K562 (cell line): ENCODE measurements around the gene DEDD. TPM values are rescaled to one million over a fixed set of nuclear protein-coding genes. Genes with fewer than 3 reads are reported as not detected.

Source experiments
- ATAC-seq: fragments of 200-7000 bp; cut with Tn5 transposase; 3 replicates; pipeline ENCODE4 v1.9.1; 2020; ENCODE audit warnings: moderate library complexity
- BruUV-seq: library from RNA; stranded (reverse); fragments of 400-500 nt; replicated peaks from 2 replicates; lab custom pipeline; 2021; lab: Mats Ljungman, UMichigan
- CTCF ChIA-PET: fragments of 300-600 bp; formaldehyde crosslinking; extraction: SDS; loops from one replicate; lab custom pipeline; 2021; ENCODE audit warnings: low intra/inter-chr PET ratio; lab: Yijun Ruan, JAX
- POLR2A ChIA-PET: fragments of 300-600, 350-650 bp; sonication (Branson Sonifier 250); formaldehyde crosslinking; extraction: SDS; loops from one replicate; lab custom pipeline; 2021; ENCODE audit warnings: antibody characterized with exemption, inconsistent platforms; lab: Yijun Ruan, JAX
- DNase-seq, 4 experiments: peaks; one replicate each; pipeline versions ENCODE4 v3.0.0 to v3.0.0-alpha.2; 2011 to 2018; ENCODE audit warnings: low spot score in 3 of 4, mixed read lengths in 3 of 4; ENCODE audit errors: extremely low read depth in 1 of 4
- FAIRE-seq: peaks from 2 replicates; lab custom pipeline; 2011; peaks lifted over from hg19 to GRCh38; lab: Jason Lieb, UNC
- H2AFZ ChIP-seq: 2 replicates; pipeline ENCODE4 v1.6.0; 2011; ENCODE audit warnings: low read depth, low read length, control low read depth, inconsistent platforms
- H3K27ac ChIP-seq: fragments of 200-600 bp; 3 replicates; pipeline ENCODE4 v1.8.0; 2011; ENCODE audit warnings: low read depth, mild to moderate bottlenecking, control low read depth, inconsistent platforms, low read length, moderate library complexity, mixed read lengths; ENCODE audit errors: extremely low read depth
- H3K27me3 ChIP-seq, 2 experiments: fragments of 300-600 bp in 1 of 2; 2 replicates in 1 of 2; 3 replicates in 1 of 2; pipeline versions ENCODE4 v1.6.0 to v1.8.0; 2011; ENCODE audit warnings: inconsistent platforms in 2 of 2, low read length in 2 of 2, mild to moderate bottlenecking in 1 of 2, mixed read lengths in 1 of 2, moderate library complexity in 1 of 2; ENCODE audit not compliant: control insufficient read depth in 2 of 2, insufficient read depth in 2 of 2
- H3K36me3 ChIP-seq: fragments of 300-600 bp; 3 replicates; pipeline ENCODE4 v1.8.0; 2011; ENCODE audit warnings: mild to moderate bottlenecking, low read length, inconsistent platforms; ENCODE audit not compliant: control insufficient read depth, insufficient read depth
- H3K4me1 ChIP-seq, 2 experiments: fragments of 200-600 bp in 1 of 2; replicated peaks in 1 of 2; 2 replicates in 1 of 2; 3 replicates in 1 of 2; pipeline versions ENCODE4 v1.5.1 to v1.8.0; 2011; ENCODE audit warnings: inconsistent platforms in 2 of 2, low read length in 2 of 2, mild to moderate bottlenecking in 1 of 2, mixed read lengths in 1 of 2, moderate library complexity in 1 of 2; ENCODE audit not compliant: control insufficient read depth in 2 of 2, insufficient read depth in 2 of 2
- H3K4me2 ChIP-seq: 2 replicates; pipeline ENCODE4 v1.6.1; 2011; ENCODE audit warnings: low read length, control low read depth, inconsistent platforms, mixed read lengths; ENCODE audit not compliant: insufficient read depth
- H3K4me3 ChIP-seq: fragments of 200-600 bp; sonication (generic), shearing (Covaris generic); 2 replicates; pipeline ENCODE4 v1.5.1; 2016; ENCODE audit warnings: control low read depth, inconsistent platforms
- H3K79me2 ChIP-seq: fragments of 200-600 bp; 3 replicates; pipeline ENCODE4 v1.8.0; 2011; ENCODE audit warnings: low read length, inconsistent platforms; ENCODE audit not compliant: control insufficient read depth, insufficient read depth
- H3K9ac ChIP-seq, 2 experiments: 2 replicates each; pipeline versions ENCODE4 v1.6.0 to v1.6.1; 2011; ENCODE audit warnings: low read depth in 2 of 2, low read length in 2 of 2, control low read depth in 1 of 2, inconsistent platforms in 1 of 2, mild to moderate bottlenecking in 1 of 2, mixed read lengths in 1 of 2; ENCODE audit not compliant: insufficient read depth in 1 of 2
- H3K9me1 ChIP-seq: one replicate; pipeline ENCODE4 v1.6.0; 2011; ENCODE audit warnings: inconsistent platforms, mild to moderate bottlenecking, low read length, moderate library complexity; ENCODE audit not compliant: control insufficient read depth, insufficient read depth
- H3K9me3 ChIP-seq: replicated peaks from 2 replicates; pipeline ENCODE4 v1.5.1; 2011; ENCODE audit warnings: low read depth, low read length, inconsistent platforms; ENCODE audit not compliant: control insufficient read depth, insufficient read depth
- H4K20me1 ChIP-seq: replicated peaks from 2 replicates; pipeline ENCODE4 v1.6.1; 2011; ENCODE audit warnings: low read length, inconsistent platforms, mixed read lengths; ENCODE audit not compliant: control insufficient read depth, insufficient read depth
- HNRNPK ChIP-seq: fragments of 200-400 bp; formaldehyde crosslinking; IDR thresholded peaks from one replicate; pipeline ENCODE4 v1.6.1; 2018; ENCODE audit warnings: mild to moderate bottlenecking, low read depth, low read length; ENCODE audit not compliant: poor library complexity, severe bottlenecking
- POLR2G ChIP-seq: fragments of 200-400 bp; formaldehyde crosslinking; IDR thresholded peaks from 2 replicates; pipeline ENCODE4 v1.6.1; 2017; ENCODE audit warnings: low read depth, mild to moderate bottlenecking, antibody characterized with exemption, low read length, moderate library complexity
- TBP ChIP-seq: optimal IDR thresholded peaks from 2 replicates; pipeline ENCODE3; 2011; ENCODE audit warnings: low read depth, low read length, improper control_type of control experiment
- WGBS: fragments of 100-300 bp; shearing (Covaris generic); methylation state at CpG from one replicate; pipeline ENCODE4 v1.1.6; 2016; ENCODE audit warnings: low coverage, mixed read lengths; ENCODE audit not compliant: insufficient coverage; ENCODE audit errors: missing lambda C conversion rate; 5-methylcytosine and 5-hydroxymethylcytosine counted together
- in situ Hi-C: fragments of 300-500 bp; cut with MboI; formaldehyde crosslinking; loops from 4 replicates; pipeline ENCODE4 v1.15.0; 2018; ENCODE audit warnings: inconsistent platforms, mixed read lengths
- intact Hi-C: fragments of 100-400 bp; cut with micrococcal nuclease; formaldehyde crosslinking; loops from 2 replicates; pipeline ENCODE4 v1.14.2; 2022
- polyA plus RNA-seq, 8 experiments: library from polyadenylated mRNA; depleted of rRNA in 4 of 8; stranded (reverse) in 5 of 8; unstranded in 3 of 8; fragments of >200 nt; fragmentation: Nextera tagmentation in 2 of 8; fragmentation: Illumina TruSeq in 1 of 8; extraction: Ambion mirVana in 2 of 8; extraction: Trizol in 1 of 8; gene quantifications; 2 replicates each; pipeline versions ENCODE4 v1.2.1 to v1.2.3, GENCODE V29; 2011 to 2014; ENCODE audit warnings: inconsistent platforms in 1 of 8, missing spikeins in 1 of 8
- total RNA-seq, 7 experiments: library from RNA; depleted of rRNA in 6 of 7; stranded (reverse); fragments of >200 nt in 6 of 7; fragmentation: Illumina TruSeq in 2 of 7; extraction: Trizol in 2 of 7; gene quantifications; 2 replicates each; pipeline versions ENCODE4 v1.2.1 to v1.2.3, GENCODE V29; 2011 to 2021; ENCODE audit warnings: low replicate concordance in 1 of 7
- TF ChIP-seq, protein P1 (sequence below): sonication (generic); formaldehyde crosslinking; IDR thresholded peaks from 2 replicates; pipeline ENCODE4 v1.8.1; 2023; ENCODE audit warnings: mild to moderate bottlenecking, missing genetic modification reagents
- TF ChIP-seq, protein P2 (sequence below): IDR thresholded peaks from 2 replicates; pipeline ENCODE4 v1.6.1; 2012; ENCODE audit warnings: low read depth, low read length, improper control_type of control experiment, borderline replicate concordance

Gene DEDD
- total and polyA plus RNA-seq, 9 of the 15 experiments (the other 6 are each of a cell fraction or from before 2014, with no cell fraction given), result 11.6 to 41.0 (median 16.8) TPM

DNA sequence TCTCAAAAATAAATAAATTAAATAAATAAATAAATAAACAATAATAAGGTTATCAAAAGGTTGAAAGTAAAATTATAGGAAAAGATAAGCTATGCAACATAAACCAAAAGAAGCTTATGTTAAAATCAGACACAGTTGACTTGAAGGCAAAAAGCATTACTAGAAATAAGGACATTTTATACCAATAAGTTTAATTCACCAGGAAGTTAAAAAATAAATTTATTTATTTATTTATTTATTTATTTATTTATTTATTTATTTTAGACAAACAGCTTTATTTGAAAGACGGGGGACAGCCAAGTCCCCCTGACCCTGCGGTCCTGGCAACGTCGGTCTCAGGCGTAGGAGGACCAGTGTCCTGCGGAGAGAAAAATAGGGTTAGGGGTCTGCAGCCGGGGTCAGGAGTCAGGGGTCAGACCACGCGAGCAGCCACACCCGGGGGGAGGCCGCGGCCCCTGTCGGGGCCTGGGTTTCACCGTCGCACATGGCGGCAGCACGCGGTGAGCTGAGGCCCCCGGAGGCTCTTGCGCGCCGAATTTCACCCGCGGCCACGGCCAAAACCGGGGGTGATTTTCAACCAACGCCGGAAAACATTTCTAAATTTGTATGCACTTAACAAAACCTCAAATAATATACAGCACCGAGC, 8.4 kb upstream of the DEDD start:
- no peak overlapping the region; a peak in 1 of 4 replicates for H3K9ac ChIP-seq
- FAIRE-seq (no peak), ATAC-seq (no peak), DNase-seq (no peak)
- TF ChIP-seq HNRNPK (no peak), POLR2G (0 out of 2 replicates have a peak, but pooled peaks have one; percentile 16)
- H3K9me1 ChIP-seq, result no peaks in the 10 kb centered on the region
- no TSS peak for BruUV-seq
- intact Hi-C loops, result no loop called here
- H3K27me3 ChIP-seq, result no peaks in the 10 kb centered on the region
- ChIA-PET CTCF (interaction anchor here (2.1 kb wide), 1 partner anchor 144 kb away, joined by 8 read pairs; no protein-coding TSS in a partner anchor), POLR2A (interaction anchor here (0.7 to 1.5 kb wide), 3 partner anchors 8 to 218 kb away, joined by 3 to 5 read pairs (median 3); partner anchors contain the start of gene UFC1)
- H3K4me2 ChIP-seq, result no peak overlapping the region
- no peak overlapping the region for H3K27ac ChIP-seq
- no peaks in the 10 kb centered on the region for H3K9me3 ChIP-seq
- H2AFZ ChIP-seq, result no peak overlapping the region
- H3K36me3 ChIP-seq, result no peaks in the 10 kb centered on the region
- H3K79me2 ChIP-seq, result no peaks in the 10 kb centered on the region
- H4K20me1 ChIP-seq, result no peaks in the 10 kb centered on the region
- in situ Hi-C loops, result no loop called here
- WGBS, result 89% methylated on average over 29 of the region's 29 CpGs
- no peak overlapping the region for H3K4me3 ChIP-seq
- H3K4me1 ChIP-seq, result peaks cover 0 to 4% of the 10 kb centered on the region in 2 experiments; a peak in 3 of 5 replicates

DNA sequence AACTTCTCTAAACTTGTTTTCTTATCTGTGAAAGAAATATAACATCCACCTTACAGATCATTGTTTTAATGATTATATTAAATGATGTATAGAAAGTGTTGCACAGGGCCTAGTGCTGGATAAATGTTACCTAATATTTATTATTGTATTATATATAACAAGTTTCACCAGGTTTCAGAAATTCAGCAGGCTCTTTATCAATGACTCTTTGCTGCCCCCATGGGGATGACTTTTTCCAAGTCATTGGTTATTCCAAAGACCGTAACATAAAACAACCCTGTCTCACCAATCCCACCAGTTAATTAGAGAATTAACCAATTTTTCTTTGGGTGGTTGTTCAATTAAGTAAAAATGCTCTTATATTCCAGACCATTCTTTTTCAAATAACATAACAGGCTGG, 7.3 kb upstream of the DEDD start:
- H3K27ac ChIP-seq, result no peak overlapping the region
- H3K4me1 ChIP-seq, result peaks cover 0 to 4% of the 10 kb centered on the region in 2 experiments; a peak in 3 of 5 replicates
- CTCF ChIA-PET, result interaction anchor here (0.7 to 2.2 kb wide), 4 partner anchors 68 to 414 kb away, joined by 3 to 15 read pairs (median 6); no protein-coding TSS in a partner anchor
- H2AFZ ChIP-seq, result no peak overlapping the region
- H3K9me1 ChIP-seq, result no peaks in the 10 kb centered on the region
- H3K79me2 ChIP-seq, result peaks cover 4% of the 10 kb centered on the region; the same call in 1 of the 3 replicates
- H3K9ac ChIP-seq, result no peak overlapping the region
- WGBS, result 57% methylated on average over 1 of the region's 1 CpG
- ATAC-seq (peak; percentile 88), FAIRE-seq (peak; percentile 76), DNase-seq (peak in 3 of 4 experiments; percentile 43 to 68 (median 60))
- BruUV-seq, result no TSS peak
- no peaks in the 10 kb centered on the region for H4K20me1 ChIP-seq
- H3K4me2 ChIP-seq, result no peak overlapping the region
- POLR2A ChIA-PET, result interaction anchor here (0.6 to 1.7 kb wide), 2 partner anchors 14 to 93 kb away, joined by 3 to 8 read pairs; partner anchors contain the start of gene UFC1
- H3K4me3 ChIP-seq, result no peak overlapping the region
- in situ Hi-C loops (no loop called here), intact Hi-C loops (loop anchor here (1.0 to 10.0 kb wide), 5 partner anchors 38 to 415 kb away; partner anchors contain the start of gene B4GALT3)
- H3K9me3 ChIP-seq, result no peaks in the 10 kb centered on the region
- H3K27me3 ChIP-seq, result no peaks in the 10 kb centered on the region
- peaks cover 2% of the 10 kb centered on the region; the same call in 1 of the 3 replicates for H3K36me3 ChIP-seq
- TF ChIP-seq TBP, result no peak
- TF ChIP-seq, protein P1, sequence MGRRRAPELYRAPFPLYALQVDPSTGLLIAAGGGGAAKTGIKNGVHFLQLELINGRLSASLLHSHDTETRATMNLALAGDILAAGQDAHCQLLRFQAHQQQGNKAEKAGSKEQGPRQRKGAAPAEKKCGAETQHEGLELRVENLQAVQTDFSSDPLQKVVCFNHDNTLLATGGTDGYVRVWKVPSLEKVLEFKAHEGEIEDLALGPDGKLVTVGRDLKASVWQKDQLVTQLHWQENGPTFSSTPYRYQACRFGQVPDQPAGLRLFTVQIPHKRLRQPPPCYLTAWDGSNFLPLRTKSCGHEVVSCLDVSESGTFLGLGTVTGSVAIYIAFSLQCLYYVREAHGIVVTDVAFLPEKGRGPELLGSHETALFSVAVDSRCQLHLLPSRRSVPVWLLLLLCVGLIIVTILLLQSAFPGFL (CRISPR knock-in tag), result no peak
- TF ChIP-seq, protein P2, sequence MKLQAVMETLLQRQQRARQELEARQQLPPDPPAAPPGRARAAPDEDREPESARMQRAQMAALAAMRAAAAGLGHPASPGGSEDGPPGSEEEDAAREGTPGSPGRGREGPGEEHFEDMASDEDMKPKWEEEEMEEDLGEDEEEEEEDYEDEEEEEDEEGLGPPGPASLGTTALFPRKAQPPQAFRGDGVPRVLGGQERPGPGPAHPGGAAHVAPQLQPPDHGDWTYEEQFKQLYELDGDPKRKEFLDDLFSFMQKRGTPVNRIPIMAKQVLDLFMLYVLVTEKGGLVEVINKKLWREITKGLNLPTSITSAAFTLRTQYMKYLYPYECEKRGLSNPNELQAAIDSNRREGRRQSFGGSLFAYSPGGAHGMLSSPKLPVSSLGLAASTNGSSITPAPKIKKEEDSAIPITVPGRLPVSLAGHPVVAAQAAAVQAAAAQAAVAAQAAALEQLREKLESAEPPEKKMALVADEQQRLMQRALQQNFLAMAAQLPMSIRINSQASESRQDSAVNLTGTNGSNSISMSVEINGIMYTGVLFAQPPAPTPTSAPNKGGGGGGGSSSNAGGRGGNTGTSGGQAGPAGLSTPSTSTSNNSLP, result 0 out of 2 replicates have a peak, but pooled peaks have one; percentile 46
